ENCODE measurements around the gene MRPL12.

MRPL12 gene

GRCh38 chr17:81660441-81660840 is 42.7 kb upstream of the MRPL12 start:
- no peak for DNase-seq

GRCh38 chr17:81662002-81662401 is 41.2 kb upstream of the MRPL12 start:
- no peak for TF ChIP-seq CTCF (IDR thresholded peaks at IDR 0.05; ENCODE audit: low read depth, low read length)
- no peaks in the 10 kb centered on the region for H3K27me3 ChIP-seq (ENCODE audit: insufficient read depth, low read depth, severe bottlenecking)
- peaks cover 19% of the 10 kb centered on the region for H3K36me3 ChIP-seq
- no peaks in the 10 kb centered on the region for H3K9me3 ChIP-seq (ENCODE audit: severe bottlenecking)
- no peak overlapping the region for H3K4me3 ChIP-seq (ENCODE audit: low read depth, low read length)
- H3K27ac ChIP-seq: peak overlapping the region; percentile 35; the same call in 1 of the 2 replicates
- DNase-seq: no peak

More at GRCh38 chr17:81660441-81660840, 42.7 kb upstream of the MRPL12 start:
- Histone ChIP-seq H3K9me3 (ENCODE audit: severe bottlenecking) (no peaks in the 10 kb centered on the region), H3K36me3 (peaks cover 13% of the 10 kb centered on the region), H3K27me3 (ENCODE audit: insufficient read depth, low read depth, severe bottlenecking) (no peaks in the 10 kb centered on the region), H3K27ac (no peak overlapping the region), H3K4me3 (ENCODE audit: low read depth, low read length) (no peak overlapping the region)
- no peak for TF ChIP-seq CTCF (IDR thresholded peaks at IDR 0.05; ENCODE audit: low read depth, low read length)

GRCh38 chr17:81664051-81664470 is 39.1 kb upstream of the MRPL12 start:
- DNase-seq: peak; percentile 16
- peak overlapping the region; percentile 10; the same call in 1 of the 2 replicates for H3K27ac ChIP-seq
- no peaks in the 10 kb centered on the region for H3K27me3 ChIP-seq (ENCODE audit: insufficient read depth, low read depth, severe bottlenecking)
- H3K36me3 ChIP-seq: peaks cover 37% of the 10 kb centered on the region
- TF ChIP-seq CTCF (IDR thresholded peaks at IDR 0.05; ENCODE audit: low read depth, low read length): no peak
- H3K4me3 ChIP-seq (ENCODE audit: low read depth, low read length): no peak overlapping the region
- no peaks in the 10 kb centered on the region for H3K9me3 ChIP-seq (ENCODE audit: severe bottlenecking)

GRCh38 chr17:81665205-81666091 is 37.7 kb upstream of the MRPL12 start:
- Histone ChIP-seq H3K27me3 (ENCODE audit: insufficient read depth, low read depth, severe bottlenecking) (no peaks in the 10 kb centered on the region), H3K27ac (peak overlapping the region; percentile 97), H3K36me3 (peaks cover 50% of the 10 kb centered on the region), H3K4me3 (ENCODE audit: low read depth, low read length) (peak overlapping the region; percentile 97), H3K9me3 (ENCODE audit: severe bottlenecking) (no peaks in the 10 kb centered on the region)
- DNase-seq: peak; percentile 63
- no peak for TF ChIP-seq CTCF (IDR thresholded peaks at IDR 0.05; ENCODE audit: low read depth, low read length)

GRCh38 chr17:81666092-81666341 is 37.1 kb upstream of the MRPL12 start:
- peak overlapping the region; percentile 97 for H3K27ac ChIP-seq
- no peaks in the 10 kb centered on the region for H3K27me3 ChIP-seq (ENCODE audit: insufficient read depth, low read depth, severe bottlenecking)
- H3K4me3 ChIP-seq (ENCODE audit: low read depth, low read length): peak overlapping the region; percentile 97
- no peak for TF ChIP-seq CTCF (IDR thresholded peaks at IDR 0.05; ENCODE audit: low read depth, low read length)
- H3K9me3 ChIP-seq (ENCODE audit: severe bottlenecking): no peaks in the 10 kb centered on the region
- DNase-seq: peak; percentile 66
- peaks cover 56% of the 10 kb centered on the region for H3K36me3 ChIP-seq

Data from WERI-Rb-1 (cell line).